CD4-positive, alpha-beta T cell treated with Interleukin-21 for 1 hour (primary cell): Measurements from ENCODE around the gene EHD1.

ENCODE experiments used
- DNase-seq: peaks from one replicate; pipeline ENCODE4 v3.0.0-alpha.2; 2020

The EHD1 gene

DNA sequence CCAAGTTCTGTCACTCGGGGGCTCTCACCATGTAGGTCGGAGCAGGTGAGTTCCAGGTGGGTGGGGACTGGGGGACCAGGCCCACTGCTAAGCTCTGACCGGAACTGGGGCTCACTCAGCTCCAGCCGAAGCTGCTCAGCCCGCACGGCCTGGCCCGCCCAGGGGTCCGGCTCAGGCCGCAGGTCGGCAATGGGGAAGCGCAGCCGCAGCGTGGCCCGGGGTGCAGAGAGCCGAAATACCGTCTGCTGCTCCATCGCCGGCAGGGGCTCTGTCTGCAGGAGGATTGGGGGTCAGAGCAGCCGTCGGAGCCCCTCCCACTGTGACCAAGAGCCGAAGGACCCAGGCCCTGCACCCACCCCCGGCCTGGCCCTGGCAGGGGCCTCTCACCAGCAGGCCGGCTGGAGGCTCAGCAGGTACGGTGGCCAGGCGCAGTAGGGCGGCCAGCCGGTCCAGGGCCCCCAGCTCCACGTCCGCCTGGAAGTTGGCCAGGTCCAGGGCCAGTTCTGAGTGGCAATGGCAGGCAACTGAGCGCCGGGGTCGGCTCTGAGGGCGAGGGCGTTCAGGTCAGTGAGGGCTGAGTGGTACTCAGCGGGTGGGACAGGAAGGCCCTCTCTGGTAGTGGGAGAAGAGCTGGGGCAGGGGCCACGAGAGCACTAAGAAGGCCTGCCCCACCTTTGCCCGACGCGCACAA lies 31.4 kb upstream of the EHD1 start:
- no peak for DNase-seq

DNA sequence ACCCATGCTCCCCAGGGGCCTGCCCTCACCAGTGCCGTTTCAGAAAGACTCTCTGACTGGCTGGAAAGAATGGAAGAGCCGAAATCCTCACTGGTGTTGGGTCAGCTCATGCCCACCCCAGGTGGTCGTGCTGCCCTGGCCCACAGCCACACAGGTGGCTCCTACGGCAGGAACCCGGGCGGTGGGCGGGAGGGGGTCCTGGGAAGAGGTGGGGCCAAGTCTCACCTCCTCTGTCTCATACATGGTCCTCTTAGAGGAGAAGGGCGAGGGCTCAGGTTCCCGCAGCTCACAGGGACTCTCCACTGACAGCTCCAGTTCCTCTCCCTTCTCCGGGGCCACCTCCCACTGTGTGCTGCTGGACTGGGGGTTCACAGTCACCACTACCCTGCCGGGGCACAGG lies 30.3 kb upstream of the EHD1 start:
- DNase-seq: no peak

DNA sequence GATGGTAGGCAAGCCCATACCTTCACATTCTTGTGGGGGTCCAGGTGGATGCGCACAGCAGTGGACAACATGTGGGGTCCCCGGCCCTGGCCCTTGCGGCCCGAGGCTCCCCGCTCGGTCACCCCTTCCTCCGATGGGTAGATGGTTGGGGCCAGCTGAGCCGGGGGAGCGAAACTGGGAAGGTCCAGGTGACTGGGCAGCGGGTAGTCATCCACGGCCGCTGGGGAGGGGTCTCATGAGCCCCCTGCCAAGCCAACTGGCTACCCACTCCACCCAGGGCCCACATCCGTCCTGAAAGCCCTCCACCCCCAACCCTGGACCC lies 27.9 kb upstream of the EHD1 start:
- no peak for DNase-seq

DNA sequence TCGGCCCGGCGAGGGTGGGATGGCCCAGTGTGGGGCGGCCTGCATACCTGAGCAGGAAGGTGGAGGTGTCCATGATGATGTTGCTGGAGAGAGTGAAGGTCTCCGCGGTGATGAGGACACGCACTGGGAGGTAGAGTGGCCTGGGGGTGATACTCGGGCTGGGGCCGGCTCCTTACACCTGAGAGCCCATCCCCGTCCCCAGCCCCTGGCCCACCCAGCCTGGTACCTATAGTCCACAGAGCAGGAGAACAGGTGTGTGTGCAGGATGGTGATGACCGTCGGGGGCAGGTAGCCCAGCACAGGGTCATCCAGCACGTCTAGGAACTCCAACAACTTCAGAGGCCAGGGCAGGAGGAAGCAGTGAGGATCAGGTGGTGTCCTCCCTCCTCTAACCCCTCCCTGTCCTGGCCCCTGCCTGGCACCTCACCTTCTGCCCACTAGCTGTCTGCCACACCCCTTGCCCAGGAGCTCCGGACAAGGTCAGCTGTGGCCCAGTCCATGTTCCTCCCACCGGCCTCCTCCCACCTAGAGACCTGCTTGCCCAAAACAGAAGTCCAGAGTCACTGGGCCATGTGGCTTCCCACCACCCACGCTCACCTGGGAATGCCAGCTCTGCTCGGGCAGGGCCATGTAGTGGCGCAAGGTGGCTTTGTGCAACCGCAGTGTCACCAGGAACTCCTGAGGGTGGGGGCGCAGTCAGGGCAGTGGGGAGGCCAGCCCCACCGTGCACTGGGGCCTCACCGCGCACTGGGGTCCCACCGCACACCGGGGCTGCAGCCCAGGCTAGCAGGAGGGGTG lies 27.3 kb upstream of the EHD1 start:
- DNase-seq: no peak

DNA sequence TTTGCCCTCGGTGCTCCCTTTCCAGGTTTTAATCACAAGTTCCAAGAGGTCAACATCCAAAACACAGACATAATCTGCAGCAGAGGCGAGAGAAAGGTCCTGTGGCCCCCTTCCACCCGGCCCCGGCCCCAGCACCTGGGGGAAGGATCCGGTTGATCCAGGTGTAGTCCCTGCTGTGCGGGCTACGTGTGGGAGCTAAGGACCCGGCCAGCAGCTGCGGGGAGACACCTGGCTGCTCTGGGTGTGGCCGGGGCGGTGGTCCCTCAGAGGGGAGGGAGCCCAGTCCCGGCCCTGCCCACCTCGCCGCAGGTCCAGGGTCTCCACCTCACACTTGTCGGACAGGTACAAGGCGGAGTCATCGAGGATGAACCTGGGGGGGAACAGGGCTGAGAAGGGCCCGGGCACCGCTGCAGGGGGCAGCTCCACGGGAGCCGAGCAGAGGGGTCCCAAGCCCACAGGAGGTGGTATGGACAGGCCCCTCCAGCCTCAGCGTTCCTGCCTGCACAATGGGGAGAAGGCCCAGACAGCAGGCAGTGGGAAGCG lies 24.9 kb upstream of the EHD1 start:
- no peak for DNase-seq

DNA sequence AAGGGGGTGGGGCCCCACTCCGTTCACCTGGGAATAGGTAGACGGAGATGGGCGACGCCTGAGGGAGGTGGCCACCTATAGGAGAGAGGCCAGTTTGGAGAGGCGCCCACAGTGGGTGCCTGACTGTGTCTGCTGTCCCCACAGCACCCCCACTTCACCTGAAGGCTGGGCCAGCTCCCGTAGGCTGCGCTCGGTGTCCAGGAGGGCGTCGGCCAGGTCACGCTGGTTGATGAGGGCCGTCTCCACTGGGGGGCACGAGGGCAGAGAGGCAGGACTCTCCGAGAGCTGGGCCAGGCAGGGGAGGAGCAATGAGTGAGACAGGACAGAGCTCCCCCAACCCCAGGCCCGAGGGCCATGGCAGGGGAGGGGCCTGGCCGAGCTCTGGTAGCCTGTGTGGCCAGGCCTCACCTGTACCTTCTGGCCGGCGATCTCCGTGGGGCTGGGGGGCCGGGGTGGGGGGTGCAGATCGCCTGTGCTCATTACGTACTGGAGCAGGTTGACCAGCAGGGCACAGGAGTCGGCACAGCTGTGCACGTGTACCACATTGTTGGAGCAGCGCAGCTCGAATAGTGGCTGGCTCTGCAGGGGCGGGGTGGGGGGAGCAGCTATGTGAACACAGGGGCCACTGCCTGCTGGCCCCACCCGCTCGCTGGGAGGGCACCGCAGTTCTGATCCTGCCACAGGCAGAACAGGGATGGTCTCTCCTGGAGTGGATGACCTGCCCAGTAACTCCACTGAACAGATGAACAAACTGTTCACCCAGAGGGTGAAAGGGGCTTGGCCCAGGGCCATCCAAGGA lies 23.9 kb upstream of the EHD1 start:
- DNase-seq: no peak

DNA sequence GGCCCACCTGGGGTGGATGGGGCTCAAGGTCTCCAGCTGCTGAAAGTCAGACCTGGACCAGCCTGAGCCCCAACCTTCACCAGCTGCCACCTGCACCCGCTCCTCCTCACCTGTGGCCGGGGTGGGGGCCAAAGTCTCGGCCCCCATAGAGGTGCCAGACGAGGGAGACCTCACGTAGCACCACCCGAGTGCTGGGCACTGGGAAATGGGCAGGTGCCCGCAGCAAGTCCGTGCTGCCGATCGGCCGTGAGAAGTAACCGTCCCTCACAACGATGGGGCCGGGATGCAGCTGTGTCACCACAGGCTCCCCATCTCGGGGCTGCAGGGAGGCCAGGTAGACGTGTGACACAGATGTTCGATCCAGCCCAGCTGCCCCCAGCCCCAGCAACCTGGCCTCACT lies 22.4 kb upstream of the EHD1 start:
- no peak for DNase-seq

DNA sequence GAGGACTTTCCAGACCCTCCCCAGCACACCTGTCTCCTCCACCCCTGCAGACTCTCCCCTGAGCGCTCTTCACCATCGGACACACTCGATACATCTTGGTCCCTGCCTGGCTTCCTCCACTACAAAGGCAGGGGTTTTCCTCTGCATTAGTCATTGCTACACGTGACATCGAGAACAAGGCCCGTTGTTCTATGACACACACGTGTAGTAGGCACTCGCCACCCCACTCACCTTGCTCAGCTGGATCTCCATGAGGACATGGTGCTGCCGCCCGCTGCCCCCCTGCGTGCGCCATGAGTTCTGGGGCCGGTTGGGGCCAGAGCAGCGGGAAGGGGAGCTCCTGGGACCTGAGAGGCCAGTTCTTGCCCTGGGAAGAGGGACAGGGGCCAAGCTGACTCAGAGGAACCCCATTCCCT lies 21.9 kb upstream of the EHD1 start:
- DNase-seq: peak; percentile 87

DNA sequence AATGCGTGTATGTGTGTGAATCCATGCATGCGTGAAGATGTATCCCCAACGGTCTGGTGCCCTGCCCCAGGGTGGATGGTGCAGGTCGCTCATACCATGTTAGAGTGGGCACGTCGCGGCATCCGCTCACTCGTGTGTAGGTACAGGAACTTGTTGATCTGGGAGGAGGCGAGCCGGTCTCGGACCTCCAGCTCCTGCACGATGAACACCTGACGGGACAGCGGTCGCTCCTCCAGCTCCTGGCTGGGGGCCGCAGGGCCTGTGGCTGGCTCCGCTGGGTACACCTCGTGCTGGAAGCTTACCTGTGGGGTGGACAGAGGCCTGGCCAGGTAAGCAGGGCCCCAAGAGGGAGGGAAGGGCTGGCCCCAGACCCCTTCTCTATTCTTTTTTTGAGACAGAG lies 20.1 kb upstream of the EHD1 start:
- no peak for DNase-seq

DNA sequence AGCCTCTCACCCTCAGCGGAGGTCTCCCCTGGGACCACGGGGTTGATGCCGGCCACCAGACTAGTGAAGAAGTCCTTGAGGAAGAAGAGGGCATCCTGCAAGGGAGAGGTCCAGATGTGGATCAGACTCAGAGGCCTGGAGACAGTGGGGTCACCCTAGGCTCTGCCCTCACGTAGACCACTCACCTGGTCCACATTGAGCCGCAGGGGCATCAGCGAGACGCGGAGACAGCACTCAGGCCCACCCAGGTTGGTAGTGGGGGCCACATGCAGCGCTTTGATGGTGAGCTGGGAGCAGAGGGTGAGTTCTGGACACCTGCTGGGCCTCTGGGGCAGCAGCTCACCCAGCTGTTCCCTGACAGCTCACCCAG lies 19.6 kb upstream of the EHD1 start:
- no peak for DNase-seq

DNA sequence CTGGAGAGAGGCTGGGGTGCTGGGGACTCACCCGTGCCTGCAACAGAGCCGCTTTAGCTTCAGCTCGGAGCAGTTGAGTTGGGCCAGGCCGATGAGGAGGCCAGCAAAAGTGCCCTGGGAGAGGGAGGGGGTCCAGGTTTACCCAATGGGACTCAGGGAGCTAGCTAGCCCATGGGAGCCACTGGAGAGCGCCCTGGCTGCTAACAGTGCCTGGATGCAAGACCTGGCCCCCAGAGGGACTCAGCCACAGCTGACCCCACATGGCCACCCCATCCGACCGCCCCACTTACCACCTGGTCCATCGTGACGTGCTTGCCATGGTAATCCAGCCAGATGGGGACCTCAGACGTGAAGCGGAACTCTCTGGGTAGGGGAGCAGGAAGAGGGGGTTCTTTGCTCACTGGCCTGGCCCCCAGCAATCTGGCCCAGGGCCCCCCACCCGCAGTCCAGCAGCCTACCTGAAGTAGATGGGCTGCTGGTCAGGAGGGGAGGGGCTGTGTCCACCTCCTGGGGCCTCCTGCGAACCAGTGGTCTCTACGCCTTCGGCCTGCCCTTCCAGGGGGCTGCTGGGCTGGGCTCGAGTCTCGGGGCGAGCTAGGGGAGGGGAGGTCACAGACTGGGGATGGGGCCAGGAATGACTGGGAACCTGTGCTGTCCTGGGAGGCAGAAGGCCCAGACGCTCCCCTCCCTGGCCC lies 19.1 kb upstream of the EHD1 start:
- DNase-seq: no peak

DNA sequence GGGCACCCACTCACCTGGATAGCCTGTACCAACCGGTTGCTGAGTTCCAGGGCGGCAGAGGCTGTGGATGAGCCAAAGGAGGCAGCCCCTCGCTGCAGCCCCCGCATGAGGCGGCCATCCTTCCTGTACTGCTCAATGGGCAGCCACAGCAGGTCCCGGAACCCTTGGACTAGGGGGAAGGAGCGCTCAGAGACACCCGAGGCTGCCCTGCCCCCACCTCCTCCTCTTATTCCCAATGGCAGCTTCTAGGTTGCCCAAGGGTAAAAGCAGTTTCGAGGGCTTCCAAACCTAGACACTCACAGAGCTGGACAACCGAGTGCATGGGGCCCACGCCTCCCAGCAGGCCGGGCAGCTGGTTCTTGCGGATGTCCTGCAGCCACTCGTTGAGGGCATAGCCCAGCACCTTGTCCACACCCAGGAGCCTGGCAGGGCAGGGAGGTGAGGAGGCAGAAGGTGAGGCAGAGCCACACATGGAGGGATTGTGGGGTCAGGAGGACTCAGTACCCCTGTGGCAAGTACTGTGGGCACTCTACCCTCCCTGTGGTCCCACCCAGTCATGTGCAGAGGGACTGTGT lies 18.1 kb upstream of the EHD1 start:
- DNase-seq: no peak

DNA sequence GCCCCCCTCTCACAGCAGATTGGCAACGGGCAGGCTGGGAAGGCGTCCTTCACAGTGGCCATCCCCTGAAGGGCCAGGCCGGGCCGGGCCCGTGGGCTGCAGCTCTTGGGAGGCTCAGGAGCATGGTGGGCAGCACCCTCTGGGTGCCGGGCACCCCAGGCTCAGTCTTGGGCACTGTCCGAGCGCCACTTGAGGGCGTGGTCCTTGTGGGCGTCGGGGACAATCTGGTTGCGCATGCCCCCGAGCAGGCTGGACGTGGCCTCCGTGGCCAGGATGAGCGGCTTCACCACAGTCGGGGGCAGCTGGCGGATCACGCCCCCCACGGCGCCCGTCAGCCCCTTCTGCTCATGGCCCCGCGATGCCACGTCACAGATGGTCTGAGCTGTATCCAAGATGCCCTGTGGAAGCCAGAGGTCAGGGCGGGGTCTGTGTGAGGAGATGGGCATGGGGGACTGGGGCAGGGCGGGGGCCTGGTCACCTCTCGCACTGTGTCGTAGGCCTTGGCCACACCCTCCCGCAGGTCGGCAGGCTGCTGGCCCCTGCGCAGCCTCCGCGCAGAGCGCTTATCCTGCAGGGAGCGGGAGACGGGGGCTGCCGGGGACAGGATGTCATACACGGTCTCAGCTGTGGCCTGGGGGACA lies 16.5 kb upstream of the EHD1 start:
- DNase-seq: no peak

DNA sequence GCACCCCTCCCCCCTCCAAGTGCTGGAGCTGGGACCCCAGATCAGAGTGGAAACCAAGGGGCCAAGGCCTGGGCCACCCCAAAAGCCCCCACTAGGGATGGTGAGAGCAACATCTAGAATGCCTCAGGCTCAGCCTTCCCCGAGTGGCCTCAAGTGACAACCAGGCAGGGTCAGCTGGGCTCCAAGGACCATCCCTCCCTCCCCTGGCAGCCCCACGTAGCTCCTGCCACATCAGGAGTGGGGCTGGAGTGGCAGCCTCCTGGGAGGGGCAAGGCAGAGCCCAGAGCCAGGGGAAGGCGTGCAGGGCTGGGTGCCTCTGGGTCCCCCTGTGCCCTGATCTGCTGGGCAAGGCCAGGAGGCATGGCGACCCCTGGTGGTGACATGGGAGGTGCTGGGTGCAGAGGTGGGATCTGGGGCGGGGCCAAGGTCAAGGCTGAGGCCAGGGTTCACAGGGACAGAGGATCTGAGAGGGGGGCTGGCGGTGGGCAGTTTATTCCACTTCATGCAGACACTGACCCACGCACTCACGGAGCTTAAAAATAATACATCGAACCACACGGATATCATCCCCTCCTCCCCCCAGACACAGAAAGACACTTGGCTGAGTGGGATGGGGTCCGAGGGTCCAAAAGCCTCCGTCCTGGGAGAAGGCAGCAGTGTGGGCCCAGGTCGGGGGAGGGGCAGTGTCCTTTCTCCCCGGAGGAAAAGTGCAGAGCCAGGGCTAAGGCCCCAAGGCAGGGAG lies 15.8 kb upstream of the EHD1 start:
- DNase-seq: peak; percentile 89

DNA sequence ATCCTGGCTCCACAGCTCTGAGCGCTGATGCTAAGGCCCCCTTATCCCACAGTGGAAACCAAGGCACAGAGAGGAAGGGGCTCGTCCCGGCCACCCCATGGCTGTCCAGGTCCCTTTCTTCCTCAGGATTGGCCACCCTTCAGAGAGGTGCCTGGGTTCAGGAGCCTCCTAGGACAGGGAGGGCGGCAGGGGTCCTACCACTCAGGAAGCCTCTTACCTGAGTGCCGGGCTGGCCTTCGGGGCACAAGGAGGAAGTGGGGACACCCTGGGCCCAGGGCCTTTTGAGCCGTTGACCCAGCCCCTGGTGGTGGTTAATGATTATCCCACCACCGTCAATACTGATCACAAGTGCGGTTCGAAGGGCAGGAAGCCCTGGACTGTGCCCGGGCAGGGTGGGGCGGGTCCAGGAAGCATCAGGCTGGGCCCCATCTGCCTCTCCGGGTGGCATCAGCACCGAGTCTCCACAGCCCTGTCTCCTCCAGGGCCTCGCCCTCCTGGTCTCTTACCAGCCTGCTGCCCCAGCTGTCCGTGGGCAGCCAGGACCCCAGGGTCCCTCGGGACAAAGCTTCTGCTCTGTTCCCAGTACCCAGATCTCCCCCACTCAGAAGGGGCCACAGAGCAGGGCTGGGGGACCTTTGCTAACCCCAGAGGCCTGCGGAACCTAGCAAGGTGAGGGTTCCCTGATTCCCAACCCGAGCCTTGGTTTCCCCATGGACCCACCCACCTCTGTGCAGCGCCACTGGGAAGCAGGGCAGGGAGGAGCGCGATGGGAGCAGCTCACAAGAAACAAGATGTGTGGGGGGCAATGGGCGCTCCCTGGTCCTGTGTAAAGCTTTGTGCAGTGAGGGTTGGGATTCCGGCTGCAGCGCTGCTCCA lies 15.0 kb upstream of the EHD1 start:
- DNase-seq: no peak

DNA sequence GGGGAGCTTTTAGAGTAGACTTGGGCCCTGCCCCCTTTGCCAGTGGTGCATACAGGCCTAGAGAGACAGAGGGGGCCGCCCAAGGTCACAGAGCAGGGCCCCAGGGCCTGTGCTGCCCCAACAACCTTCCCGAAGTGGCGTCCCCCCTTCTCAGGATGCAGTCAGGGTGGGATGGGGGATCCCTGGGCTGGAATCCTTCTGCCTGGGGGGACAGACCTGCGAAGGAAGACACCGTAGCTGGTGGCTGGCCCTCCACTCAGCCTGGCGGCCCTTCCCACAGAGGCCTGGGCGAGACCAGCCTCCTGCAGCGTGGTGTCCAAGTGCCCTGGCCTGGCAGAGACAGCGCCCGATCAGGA lies 14.4 kb upstream of the EHD1 start:
- no peak for DNase-seq

DNA sequence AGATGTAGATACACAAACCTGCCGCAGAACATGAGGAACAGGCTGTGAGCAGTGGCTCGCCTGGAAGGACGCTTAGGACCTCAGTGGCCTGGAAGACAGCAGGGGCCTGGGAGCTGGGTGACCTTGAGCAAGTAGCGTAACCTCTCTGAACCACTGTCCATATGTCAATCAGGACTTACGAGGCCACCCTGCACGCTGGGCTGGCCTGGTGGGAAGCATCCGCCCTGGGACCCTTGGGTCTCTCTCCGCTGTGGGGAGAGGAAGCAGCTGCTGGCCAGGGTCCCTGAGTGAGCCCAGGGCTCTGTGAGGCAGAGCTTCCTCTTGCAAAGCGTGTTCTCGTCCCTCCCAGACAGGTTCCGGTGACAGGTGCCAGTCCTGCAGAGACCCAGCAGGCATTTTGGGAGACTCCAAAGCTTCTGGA lies 14.0 kb upstream of the EHD1 start:
- no peak for DNase-seq

DNA sequence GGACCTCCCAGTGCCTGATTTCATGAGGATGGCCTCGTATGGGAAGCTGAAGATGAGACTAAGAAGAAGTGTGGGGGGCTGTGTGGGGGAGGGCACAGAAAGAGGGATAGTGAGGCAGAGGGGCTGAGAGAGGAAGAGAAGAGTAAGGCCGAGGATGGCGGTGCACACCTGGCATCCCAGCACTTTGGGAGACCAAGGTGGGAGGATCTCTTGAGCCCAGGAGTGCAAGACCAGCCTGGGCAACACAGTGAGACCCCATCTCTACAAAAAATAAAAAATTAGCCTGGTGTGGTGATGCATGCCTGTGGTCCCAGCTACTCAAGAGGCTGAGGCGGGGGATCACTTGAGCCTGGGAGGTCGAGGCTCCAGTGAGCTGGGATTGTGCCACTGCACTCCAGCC lies 13.5 kb upstream of the EHD1 start:
- no peak for DNase-seq

DNA sequence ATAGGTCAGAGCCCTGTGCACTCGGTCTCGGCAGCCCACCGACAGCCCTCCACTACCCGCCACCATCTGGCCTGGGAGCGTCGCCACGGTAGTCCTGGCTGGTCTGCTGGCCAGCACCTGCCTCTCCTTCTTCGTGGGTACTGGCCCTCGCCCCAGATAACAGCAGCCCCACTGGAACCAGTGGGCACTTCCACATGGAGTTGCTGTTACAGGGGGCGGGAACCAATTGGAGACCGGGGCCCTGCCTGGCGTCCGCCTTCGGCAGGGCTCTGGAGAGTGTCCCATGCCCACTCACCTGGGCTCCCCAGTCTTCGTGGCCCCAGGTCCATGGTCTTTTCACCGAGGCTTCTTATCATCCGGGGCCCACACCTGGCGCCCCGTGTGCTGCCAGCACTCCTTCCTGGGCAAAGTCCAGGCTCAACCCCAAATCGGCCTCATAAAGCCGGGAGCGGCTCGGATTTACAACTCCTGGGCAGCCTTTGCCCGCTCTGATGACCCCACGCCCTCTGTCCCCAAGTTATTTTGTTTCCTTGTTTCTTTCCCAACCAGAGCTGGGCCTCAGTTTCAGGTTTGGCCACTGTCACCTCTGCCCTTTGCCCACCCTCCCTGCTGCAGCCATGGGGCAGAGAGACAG lies 12.9 kb upstream of the EHD1 start:
- no peak for DNase-seq

DNA sequence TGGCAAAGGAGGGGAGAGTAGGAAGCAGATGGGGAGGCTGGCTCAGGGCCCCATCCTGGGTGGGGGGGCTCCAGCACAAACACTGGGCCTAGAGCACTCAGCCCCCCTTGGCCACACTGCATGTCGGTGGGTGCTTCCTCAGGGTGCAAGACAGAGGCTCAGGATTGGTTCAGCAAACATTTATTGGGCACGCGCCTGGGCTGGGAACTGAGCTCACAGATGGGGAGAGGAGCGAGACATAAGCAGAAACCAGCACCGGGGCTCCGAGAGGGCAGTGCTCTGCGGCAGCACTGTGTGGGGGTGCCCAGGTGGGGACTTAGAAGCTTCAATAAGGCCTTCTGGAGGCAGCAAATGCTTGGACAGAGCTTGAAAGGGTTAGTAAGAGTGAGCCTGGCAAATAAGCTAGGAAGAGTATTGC lies 12.1 kb upstream of the EHD1 start:
- no peak for DNase-seq
